Measurements from ENCODE around the gene NEUROD6.

The NEUROD6 gene

GRCh38 chr7:31311552-31311951 lies 29.0 kb downstream of the NEUROD6 start:
- H3K27me3 Mint-ChIP-seq, result no peaks in the 10 kb centered on the region
- no peak for ATAC-seq
- H3K27ac Mint-ChIP-seq, result no peak overlapping the region
- no peak overlapping the region for H3K4me3 Mint-ChIP-seq
- no peaks in the 10 kb centered on the region for H3K4me1 Mint-ChIP-seq
- no peaks in the 10 kb centered on the region for H3K36me3 Mint-ChIP-seq
- no peaks in the 10 kb centered on the region for H3K9me3 Mint-ChIP-seq

GRCh38 chr7:31310321-31310935 lies 30.1 kb downstream of the NEUROD6 start:
- Mint-ChIP-seq H3K9me3 (no peaks in the 10 kb centered on the region), H3K4me1 (no peaks in the 10 kb centered on the region), H3K27me3 (no peaks in the 10 kb centered on the region), H3K36me3 (no peaks in the 10 kb centered on the region), H3K27ac (no peak overlapping the region), H3K4me3 (no peak overlapping the region)
- no peak for ATAC-seq

GRCh38 chr7:31309407-31309806 lies 31.1 kb downstream of the NEUROD6 start:
- H3K27me3 Mint-ChIP-seq, result no peaks in the 10 kb centered on the region
- H3K36me3 Mint-ChIP-seq, result no peaks in the 10 kb centered on the region
- no peaks in the 10 kb centered on the region for H3K9me3 Mint-ChIP-seq
- no peak for ATAC-seq
- H3K4me3 Mint-ChIP-seq, result no peak overlapping the region
- H3K4me1 Mint-ChIP-seq, result no peaks in the 10 kb centered on the region
- no peak overlapping the region for H3K27ac Mint-ChIP-seq

GRCh38 chr7:31308652-31309051 lies 31.9 kb downstream of the NEUROD6 start:
- peaks cover 3% of the 10 kb centered on the region for H3K9me3 Mint-ChIP-seq
- H3K4me3 Mint-ChIP-seq, result no peak overlapping the region

GRCh38 chr7:31307972-31308371 lies 32.6 kb downstream of the NEUROD6 start:
- Mint-ChIP-seq H3K27ac (no peak overlapping the region), H3K4me3 (no peak overlapping the region), H3K9me3 (peaks cover 3% of the 10 kb centered on the region), H3K4me1 (no peaks in the 10 kb centered on the region), H3K36me3 (no peaks in the 10 kb centered on the region), H3K27me3 (no peaks in the 10 kb centered on the region)
- no peak for ATAC-seq

More at GRCh38 chr7:31308652-31309051, 31.9 kb downstream of the NEUROD6 start:
- no peak overlapping the region for H3K27ac Mint-ChIP-seq
- no peak for ATAC-seq
- H3K36me3 Mint-ChIP-seq, result no peaks in the 10 kb centered on the region
- no peaks in the 10 kb centered on the region for H3K27me3 Mint-ChIP-seq
- no peaks in the 10 kb centered on the region for H3K4me1 Mint-ChIP-seq

- Mint-ChIP-seq H3K27ac (no peak overlapping the region), H3K4me3 (no peak overlapping the region), H3K4me1 (no peaks in the 10 kb centered on the region), H3K27me3 (no peaks in the 10 kb centered on the region), H3K9me3 (peaks cover 5% of the 10 kb centered on the region), H3K36me3 (no peaks in the 10 kb centered on the region)
- no peak for ATAC-seq
These were observed 35.3 kb downstream of the NEUROD6 start for GRCh38 chr7:31305260-31305659.

- Mint-ChIP-seq H3K4me1 (no peaks in the 10 kb centered on the region), H3K4me3 (no peak overlapping the region), H3K9me3 (peaks cover 5% of the 10 kb centered on the region), H3K27ac (no peak overlapping the region), H3K27me3 (no peaks in the 10 kb centered on the region), H3K36me3 (no peaks in the 10 kb centered on the region)
- no peak for ATAC-seq
These were observed 36.1 kb downstream of the NEUROD6 start for GRCh38 chr7:31304446-31304845.

- Mint-ChIP-seq H3K4me1 (no peaks in the 10 kb centered on the region), H3K36me3 (no peaks in the 10 kb centered on the region), H3K4me3 (no peak overlapping the region), H3K27ac (no peak overlapping the region), H3K9me3 (peaks cover 8% of the 10 kb centered on the region), H3K27me3 (no peaks in the 10 kb centered on the region)
- no peak for ATAC-seq
These were observed 38.2 kb downstream of the NEUROD6 start for GRCh38 chr7:31302356-31302755.

- Mint-ChIP-seq H3K27me3 (no peaks in the 10 kb centered on the region), H3K36me3 (no peaks in the 10 kb centered on the region), H3K27ac (no peak overlapping the region), H3K4me1 (no peaks in the 10 kb centered on the region), H3K9me3 (peaks cover 8% of the 10 kb centered on the region), H3K4me3 (no peak overlapping the region)
- no peak for ATAC-seq
These were observed 41.2 kb downstream of the NEUROD6 start for GRCh38 chr7:31299336-31299735.

- no peaks in the 10 kb centered on the region for H3K36me3 Mint-ChIP-seq
- no peak for ATAC-seq
- peaks cover 6% of the 10 kb centered on the region for H3K9me3 Mint-ChIP-seq
- no peak overlapping the region for H3K4me3 Mint-ChIP-seq
- no peak overlapping the region for H3K27ac Mint-ChIP-seq
- no peaks in the 10 kb centered on the region for H3K4me1 Mint-ChIP-seq
- H3K27me3 Mint-ChIP-seq, result no peaks in the 10 kb centered on the region
These were observed 49.9 kb downstream of the NEUROD6 start for GRCh38 chr7:31290601-31291000.
